Measurements from ENCODE around the gene C1orf116. TPM values are rescaled to one million over a fixed set of nuclear protein-coding genes. Genes with fewer than 3 reads are reported as not detected.

The C1orf116 gene
- total RNA-seq, 1 donor from 2014 or later, result 31.9 TPM

DNA sequence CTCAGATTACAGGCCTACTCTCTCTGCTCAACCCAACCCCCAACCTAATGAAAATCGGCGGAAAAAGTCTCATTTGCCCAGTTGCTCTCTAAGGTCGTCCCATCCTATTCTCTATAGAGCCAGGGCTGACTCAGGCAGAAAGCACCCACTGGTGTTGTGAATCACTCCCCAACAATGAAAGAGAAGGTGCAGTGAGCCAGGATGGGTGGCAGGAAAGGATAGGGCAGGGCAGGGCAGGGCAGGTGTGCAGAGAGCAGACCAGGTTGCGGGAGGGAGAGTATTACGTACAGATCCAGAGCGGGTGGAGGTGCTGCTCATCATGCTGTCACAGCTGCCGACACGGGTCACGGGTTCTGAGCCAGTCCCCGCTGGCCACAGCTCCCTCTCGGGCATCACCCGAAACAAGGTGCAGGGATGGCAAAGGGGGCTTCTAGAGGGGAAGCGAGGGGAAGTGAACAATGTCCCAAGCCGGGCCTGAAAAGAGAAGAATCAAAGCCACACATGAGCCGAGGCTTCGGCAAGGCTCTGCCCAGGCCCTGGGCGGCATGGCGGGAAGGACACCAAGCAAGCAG, 5.3 kb downstream of the C1orf116 start:
- no peak for DNase-seq (ENCODE audit: low spot score, unreplicated experiment)
- Mint-ChIP-seq H3K9me3 (ENCODE audit: low read depth) (no peaks in the 10 kb centered on the region), H3K27ac (no peak overlapping the region), H3K4me3 (ENCODE audit: low read depth) (no peak overlapping the region), H3K36me3 (ENCODE audit: insufficient read depth) (peaks cover 22% of the 10 kb centered on the region), H3K4me1 (ENCODE audit: low read depth) (peaks cover 74% of the 10 kb centered on the region), H3K27me3 (no peaks in the 10 kb centered on the region)
- TF ChIP-seq, protein P1, sequence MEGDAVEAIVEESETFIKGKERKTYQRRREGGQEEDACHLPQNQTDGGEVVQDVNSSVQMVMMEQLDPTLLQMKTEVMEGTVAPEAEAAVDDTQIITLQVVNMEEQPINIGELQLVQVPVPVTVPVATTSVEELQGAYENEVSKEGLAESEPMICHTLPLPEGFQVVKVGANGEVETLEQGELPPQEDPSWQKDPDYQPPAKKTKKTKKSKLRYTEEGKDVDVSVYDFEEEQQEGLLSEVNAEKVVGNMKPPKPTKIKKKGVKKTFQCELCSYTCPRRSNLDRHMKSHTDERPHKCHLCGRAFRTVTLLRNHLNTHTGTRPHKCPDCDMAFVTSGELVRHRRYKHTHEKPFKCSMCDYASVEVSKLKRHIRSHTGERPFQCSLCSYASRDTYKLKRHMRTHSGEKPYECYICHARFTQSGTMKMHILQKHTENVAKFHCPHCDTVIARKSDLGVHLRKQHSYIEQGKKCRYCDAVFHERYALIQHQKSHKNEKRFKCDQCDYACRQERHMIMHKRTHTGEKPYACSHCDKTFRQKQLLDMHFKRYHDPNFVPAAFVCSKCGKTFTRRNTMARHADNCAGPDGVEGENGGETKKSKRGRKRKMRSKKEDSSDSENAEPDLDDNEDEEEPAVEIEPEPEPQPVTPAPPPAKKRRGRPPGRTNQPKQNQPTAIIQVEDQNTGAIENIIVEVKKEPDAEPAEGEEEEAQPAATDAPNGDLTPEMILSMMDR (IDR thresholded peaks at IDR 0.05; ENCODE audit: unreplicated experiment), result no peak

DNA sequence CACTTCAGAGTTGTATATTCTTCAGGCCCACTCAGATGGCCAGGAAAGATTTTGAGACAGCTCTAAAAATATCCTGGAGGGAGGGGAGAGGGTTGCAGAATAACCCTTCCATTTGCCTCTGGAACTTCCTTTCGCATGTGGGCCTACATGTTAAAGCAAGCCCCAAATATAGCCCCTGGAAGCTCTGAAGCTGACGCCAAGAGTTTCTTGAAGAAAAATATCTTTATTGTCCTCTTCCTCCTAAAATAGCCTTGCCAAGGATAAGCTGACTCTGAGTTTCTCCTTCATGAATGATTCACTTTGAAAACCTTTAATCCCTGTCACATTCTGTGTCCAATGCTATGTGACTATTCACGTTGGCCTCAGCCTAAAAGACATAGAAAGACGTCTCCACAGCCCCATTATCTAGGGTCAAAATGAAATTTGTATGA, 6.4 kb downstream of the C1orf116 start:
- peaks cover 28% of the 10 kb centered on the region for H3K36me3 Mint-ChIP-seq (ENCODE audit: insufficient read depth)
- no peak for DNase-seq (ENCODE audit: low spot score, unreplicated experiment)
- no peaks in the 10 kb centered on the region for H3K27me3 Mint-ChIP-seq
- H3K9me3 Mint-ChIP-seq (ENCODE audit: low read depth), result no peaks in the 10 kb centered on the region
- H3K4me3 Mint-ChIP-seq (ENCODE audit: low read depth), result peak overlapping the region; percentile 12
- peaks cover 69% of the 10 kb centered on the region for H3K4me1 Mint-ChIP-seq (ENCODE audit: low read depth)
- TF ChIP-seq, protein P1 (IDR thresholded peaks at IDR 0.05; ENCODE audit: unreplicated experiment), result no peak
- no peak overlapping the region for H3K27ac Mint-ChIP-seq

DNA sequence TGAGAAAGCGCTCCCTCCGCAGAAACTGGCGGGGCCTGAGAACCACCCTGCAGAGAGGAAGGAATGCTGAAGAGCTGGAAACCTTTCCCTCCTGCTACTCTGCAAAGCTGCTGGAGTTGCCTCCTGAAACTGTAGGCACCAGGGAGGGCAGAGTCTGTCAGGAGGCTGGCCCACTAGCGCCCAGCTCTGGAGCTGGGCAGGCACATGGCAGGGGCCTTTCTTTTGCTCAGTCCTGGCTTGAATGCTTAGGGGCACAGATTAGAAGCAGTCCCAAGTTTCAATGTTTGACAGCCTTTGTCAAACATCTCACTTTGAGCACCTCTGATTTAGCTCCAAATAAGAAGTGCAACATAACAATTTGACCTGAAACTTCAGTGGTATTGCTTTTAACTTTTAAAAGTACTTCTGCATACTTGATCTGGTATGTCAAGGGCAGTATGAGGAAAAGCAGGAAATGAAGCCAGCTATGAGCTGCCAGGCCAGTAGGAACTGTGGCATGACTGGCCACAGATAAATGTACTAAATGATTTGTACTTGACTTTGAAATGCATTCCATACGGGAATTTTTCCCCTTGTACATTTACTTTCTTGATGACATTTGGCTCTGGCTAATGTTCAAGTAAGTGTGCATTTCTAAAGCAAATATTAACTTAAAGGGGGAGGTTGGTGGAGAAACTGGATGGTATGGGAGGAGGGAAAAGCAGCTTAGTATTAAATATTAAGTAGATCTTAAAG, 7.2 kb downstream of the C1orf116 start:
- TF ChIP-seq, protein P1 (IDR thresholded peaks at IDR 0.05; ENCODE audit: unreplicated experiment), result no peak
- Mint-ChIP-seq H3K4me1 (ENCODE audit: low read depth) (peaks cover 61% of the 10 kb centered on the region), H3K36me3 (ENCODE audit: insufficient read depth) (peaks cover 31% of the 10 kb centered on the region), H3K9me3 (ENCODE audit: low read depth) (no peaks in the 10 kb centered on the region), H3K4me3 (ENCODE audit: low read depth) (peak overlapping the region; percentile 1), H3K27ac (peak overlapping the region; percentile 45), H3K27me3 (no peaks in the 10 kb centered on the region)
- no peak for DNase-seq (ENCODE audit: low spot score, unreplicated experiment)

DNA sequence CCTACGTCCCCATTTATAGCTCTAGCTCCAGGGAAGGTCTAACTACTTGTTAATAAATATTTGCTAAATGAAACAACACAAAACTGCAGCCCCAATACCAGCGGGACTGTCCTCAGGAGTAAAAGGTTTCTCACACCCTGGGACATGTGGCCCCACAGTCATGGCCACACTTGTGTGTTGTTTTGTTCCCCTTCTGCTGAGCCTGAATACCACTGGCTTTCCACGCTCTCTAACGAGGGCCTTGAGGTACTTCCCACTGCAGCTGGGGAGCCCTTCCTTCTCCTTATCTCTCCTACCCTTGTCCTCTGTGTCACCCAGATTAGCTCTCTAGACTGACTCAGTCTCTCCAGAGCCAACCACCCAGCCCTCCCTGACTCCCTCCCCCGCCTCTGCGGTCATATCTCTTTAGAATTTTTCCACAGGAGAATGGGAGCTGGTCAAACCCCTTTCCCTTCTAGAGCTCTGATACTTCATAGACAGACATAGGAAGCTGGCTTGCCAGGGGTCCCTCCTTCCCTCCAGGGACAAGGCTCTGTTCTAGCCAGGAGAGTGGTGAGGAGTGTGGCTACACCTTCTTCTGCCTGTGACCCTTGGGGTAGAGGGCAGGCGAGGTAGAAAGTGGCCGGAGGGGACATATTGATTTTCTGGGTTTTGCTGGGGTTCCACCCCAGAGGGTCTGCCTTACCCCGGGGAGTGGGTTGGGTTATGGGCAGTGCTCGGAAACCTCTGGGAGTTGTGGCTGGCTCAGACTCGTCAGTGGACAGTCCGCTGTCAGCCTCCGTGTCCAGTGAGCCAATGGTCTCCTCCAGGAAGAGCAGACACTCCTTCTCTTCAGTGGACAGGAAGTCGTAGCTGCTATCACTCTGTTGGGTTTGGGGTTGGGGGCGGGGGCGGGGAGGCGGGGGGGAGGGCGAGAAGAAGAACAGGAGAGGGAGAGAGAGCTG, 8.1 kb downstream of the C1orf116 start:
- Mint-ChIP-seq H3K27me3 (no peaks in the 10 kb centered on the region), H3K4me3 (ENCODE audit: low read depth) (peak overlapping the region; percentile 24), H3K27ac (peak overlapping the region; percentile 45), H3K9me3 (ENCODE audit: low read depth) (no peaks in the 10 kb centered on the region), H3K36me3 (ENCODE audit: insufficient read depth) (peaks cover 31% of the 10 kb centered on the region), H3K4me1 (ENCODE audit: low read depth) (peaks cover 54% of the 10 kb centered on the region)
- TF ChIP-seq, protein P1 (IDR thresholded peaks at IDR 0.05; ENCODE audit: unreplicated experiment), result no peak
- DNase-seq (ENCODE audit: low spot score, unreplicated experiment), result no peak

Measured in progenitor cell of endocrine pancreas (in vitro differentiated cells).